Effector memory CD8-positive, alpha-beta T cell (primary cell): ENCODE results near the gene SEMA3D.

Source experiments
- ATAC-seq: fragments of 150-1000 bp; cut with Tn5 transposase; replicated peaks from 2 replicates; pipeline ENCODE4 v1.10.0; 2021; ENCODE audit warnings: mild to moderate bottlenecking, moderate library complexity
- DNase-seq, 3 experiments: peaks; one replicate each; pipeline ENCODE4 v3.0.0; 2021
- H3K27ac Mint-ChIP-seq, 2 donors: one replicate each; pipeline ENCODE4 v1.8.0; 2022; ENCODE audit warnings: mild to moderate bottlenecking in 2 of 2, mixed read lengths in 2 of 2, moderate library complexity in 2 of 2
- H3K27me3 Mint-ChIP-seq, 2 donors: one replicate each; pipeline ENCODE4 v1.8.0; 2022; ENCODE audit warnings: mixed read lengths in 2 of 2
- H3K36me3 Mint-ChIP-seq: one replicate; pipeline ENCODE4 v1.8.0; 2022; ENCODE audit warnings: mild to moderate bottlenecking, moderate library complexity, mixed read lengths; ENCODE audit not compliant: insufficient read depth
- H3K4me1 Mint-ChIP-seq, 2 donors: one replicate each; pipeline ENCODE4 v1.8.0; 2022; ENCODE audit warnings: low read depth in 2 of 2, mixed read lengths in 2 of 2
- H3K4me3 Mint-ChIP-seq, 2 donors: one replicate each; pipeline ENCODE4 v1.8.0; 2022; ENCODE audit warnings: mild to moderate bottlenecking in 2 of 2, mixed read lengths in 2 of 2, moderate library complexity in 2 of 2
- H3K9me3 Mint-ChIP-seq, 2 donors: one replicate each; pipeline ENCODE4 v1.8.0; 2022; ENCODE audit warnings: mixed read lengths in 2 of 2

Gene SEMA3D

DNA sequence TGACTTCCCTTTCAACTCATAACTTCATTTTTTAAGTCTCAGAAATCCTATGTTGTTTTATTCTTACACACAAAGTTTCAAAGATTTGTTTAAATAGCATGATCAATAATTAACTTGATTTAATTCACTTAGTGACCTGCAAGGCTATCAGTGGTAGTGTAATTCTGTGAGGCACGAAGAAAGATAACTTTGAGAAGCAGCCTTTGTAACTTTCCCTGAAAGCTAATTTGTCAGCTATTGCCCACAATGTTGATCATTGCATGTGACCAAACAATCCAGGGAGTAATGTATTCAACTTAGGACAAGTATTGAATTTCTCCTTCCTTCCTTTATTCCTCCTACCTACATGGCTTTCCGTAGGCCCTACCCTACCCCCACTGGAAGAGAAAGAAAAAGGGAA, 111.0 kb downstream of the SEMA3D start:
- no peak overlapping the region for H3K27ac Mint-ChIP-seq
- H3K27me3 Mint-ChIP-seq = no peaks in the 10 kb centered on the region
- H3K9me3 Mint-ChIP-seq = no peaks in the 10 kb centered on the region
- DNase-seq (no peak), ATAC-seq (no peak)
- no peaks in the 10 kb centered on the region for H3K36me3 Mint-ChIP-seq
- H3K4me3 Mint-ChIP-seq = no peak overlapping the region
- H3K4me1 Mint-ChIP-seq = no peaks in the 10 kb centered on the region

DNA sequence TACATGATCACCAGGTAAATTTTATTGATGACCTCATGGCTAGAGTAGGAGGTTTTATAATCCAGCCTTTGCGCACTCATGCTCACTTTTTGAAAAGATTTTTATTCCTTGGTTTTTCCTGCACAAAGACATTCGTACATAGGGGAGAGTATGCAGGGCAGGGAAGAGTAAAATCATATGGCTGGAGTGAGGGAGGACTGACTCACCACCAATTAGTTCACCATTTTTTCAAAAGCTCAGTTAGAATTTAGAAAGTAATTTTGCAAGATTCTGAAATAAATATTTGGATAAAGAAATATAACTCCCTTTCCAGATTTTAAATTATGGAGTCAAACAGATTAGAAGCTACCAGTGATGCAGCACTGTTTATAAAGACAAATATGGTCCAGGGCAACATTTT, 111.9 kb downstream of the SEMA3D start:
- H3K9me3 Mint-ChIP-seq = peaks cover 0 to 5% of the 10 kb centered on the region in 2 donors
- DNase-seq (no peak), ATAC-seq (no peak)
- H3K4me1 Mint-ChIP-seq = no peaks in the 10 kb centered on the region
- no peaks in the 10 kb centered on the region for H3K36me3 Mint-ChIP-seq
- no peak overlapping the region for H3K27ac Mint-ChIP-seq
- no peak overlapping the region for H3K4me3 Mint-ChIP-seq
- H3K27me3 Mint-ChIP-seq = no peaks in the 10 kb centered on the region

DNA sequence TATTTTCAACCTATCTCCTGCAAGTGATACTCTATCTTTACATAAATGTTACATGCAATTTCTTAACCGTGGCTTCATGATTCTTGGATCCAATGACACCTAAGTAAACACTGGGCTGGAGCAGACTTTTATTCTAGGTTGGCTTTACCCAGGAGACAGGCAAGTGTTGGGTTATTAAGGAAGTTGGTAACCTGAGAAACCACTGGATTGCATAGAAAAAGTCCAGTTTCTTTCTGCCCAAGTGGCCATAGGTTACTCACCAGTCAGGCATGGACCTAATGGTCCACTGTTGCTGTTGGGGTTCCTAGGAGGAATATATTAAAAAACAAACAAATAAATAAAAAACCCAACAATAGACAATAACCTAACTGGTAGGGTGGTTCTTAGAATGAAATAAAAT, 112.8 kb downstream of the SEMA3D start:
- H3K4me1 Mint-ChIP-seq = no peaks in the 10 kb centered on the region
- no peak overlapping the region for H3K4me3 Mint-ChIP-seq
- no peaks in the 10 kb centered on the region for H3K27me3 Mint-ChIP-seq
- DNase-seq (no peak), ATAC-seq (no peak)
- H3K27ac Mint-ChIP-seq = no peak overlapping the region
- no peaks in the 10 kb centered on the region for H3K36me3 Mint-ChIP-seq
- H3K9me3 Mint-ChIP-seq = peaks cover 0 to 7% of the 10 kb centered on the region in 2 donors

DNA sequence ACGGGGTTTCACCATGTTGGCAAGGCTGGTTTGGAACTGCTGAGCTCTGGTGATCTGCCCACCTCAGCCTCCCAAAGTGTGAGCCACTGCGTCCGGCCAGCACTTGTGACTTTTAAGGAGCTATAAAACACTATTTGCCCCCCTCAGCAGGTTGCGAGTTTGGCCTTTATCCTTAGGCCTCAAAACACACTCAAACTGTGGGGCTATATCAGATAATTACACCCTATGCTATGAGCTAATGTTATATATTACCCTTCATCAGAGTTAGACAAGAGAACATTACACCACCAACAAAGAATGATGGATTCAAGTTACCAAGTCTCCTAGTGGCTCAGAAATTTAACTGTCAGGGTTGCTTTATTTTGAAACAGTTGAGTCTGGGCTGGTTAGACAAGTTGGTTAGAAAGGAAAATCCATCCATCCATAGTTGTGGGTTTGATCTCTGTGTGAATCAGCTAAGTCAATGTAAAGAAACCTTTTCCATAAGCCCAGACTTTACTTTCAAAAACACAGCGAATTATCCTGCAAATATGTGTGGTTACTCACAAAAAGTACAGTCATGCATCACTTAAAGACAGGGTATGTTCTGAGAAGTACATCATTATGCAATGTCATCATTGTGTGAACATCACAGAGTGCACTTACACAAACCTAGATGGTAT, 115.8 kb downstream of the SEMA3D start:
- DNase-seq (no peak), ATAC-seq (no peak)
- Mint-ChIP-seq H3K4me3 (no peak overlapping the region), H3K27ac (no peak overlapping the region), H3K27me3 (no peaks in the 10 kb centered on the region), H3K4me1 (no peaks in the 10 kb centered on the region), H3K36me3 (no peaks in the 10 kb centered on the region), H3K9me3 (peaks cover 0 to 9% of the 10 kb centered on the region in 2 donors)

DNA sequence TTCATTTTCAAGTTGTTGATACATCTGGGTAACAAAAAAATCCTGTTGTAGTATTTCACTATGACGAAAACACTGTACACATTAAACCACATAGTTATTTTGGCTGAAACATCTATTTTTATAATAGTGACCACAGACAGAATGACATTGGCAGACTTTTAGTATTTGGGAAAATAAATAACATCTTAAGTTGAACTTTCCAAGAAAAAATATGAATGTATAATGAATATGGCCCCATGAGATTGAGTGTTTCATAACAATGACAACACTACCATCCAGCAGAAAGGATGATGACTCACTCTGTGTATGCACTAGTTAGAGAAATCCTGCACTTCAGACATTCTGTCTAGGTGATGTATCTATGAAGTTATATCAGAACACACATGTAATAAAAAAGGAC, 118.1 kb downstream of the SEMA3D start:
- DNase-seq = no peak
- Mint-ChIP-seq H3K9me3 (peaks cover 0 to 9% of the 10 kb centered on the region in 2 donors), H3K36me3 (no peaks in the 10 kb centered on the region), H3K27me3 (no peaks in the 10 kb centered on the region), H3K4me3 (no peak overlapping the region), H3K4me1 (no peaks in the 10 kb centered on the region), H3K27ac (no peak overlapping the region)
- no peak for ATAC-seq

DNA sequence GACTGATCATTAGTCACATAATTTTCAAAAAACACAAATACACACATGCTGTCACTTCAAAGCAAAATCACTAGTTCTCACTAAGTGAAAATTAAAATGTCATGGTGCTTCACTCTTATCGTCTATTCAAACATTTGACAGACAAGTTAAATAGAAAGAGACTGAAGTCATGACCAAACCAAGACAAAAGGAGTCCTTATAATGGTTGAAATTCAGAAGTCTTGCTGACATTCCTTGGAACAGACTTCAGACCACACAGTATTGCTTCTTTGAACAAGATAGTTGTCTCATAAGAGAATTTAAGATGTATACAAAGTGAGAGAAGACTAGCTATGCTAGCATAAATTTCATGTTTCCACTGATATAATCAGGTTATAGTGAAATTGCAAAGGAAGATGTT, 119.5 kb downstream of the SEMA3D start:
- DNase-seq (no peak), ATAC-seq (no peak)
- Mint-ChIP-seq H3K36me3 (no peaks in the 10 kb centered on the region), H3K9me3 (peaks cover 0 to 9% of the 10 kb centered on the region in 2 donors), H3K4me3 (no peak overlapping the region), H3K4me1 (no peaks in the 10 kb centered on the region), H3K27me3 (no peaks in the 10 kb centered on the region), H3K27ac (no peak overlapping the region)

DNA sequence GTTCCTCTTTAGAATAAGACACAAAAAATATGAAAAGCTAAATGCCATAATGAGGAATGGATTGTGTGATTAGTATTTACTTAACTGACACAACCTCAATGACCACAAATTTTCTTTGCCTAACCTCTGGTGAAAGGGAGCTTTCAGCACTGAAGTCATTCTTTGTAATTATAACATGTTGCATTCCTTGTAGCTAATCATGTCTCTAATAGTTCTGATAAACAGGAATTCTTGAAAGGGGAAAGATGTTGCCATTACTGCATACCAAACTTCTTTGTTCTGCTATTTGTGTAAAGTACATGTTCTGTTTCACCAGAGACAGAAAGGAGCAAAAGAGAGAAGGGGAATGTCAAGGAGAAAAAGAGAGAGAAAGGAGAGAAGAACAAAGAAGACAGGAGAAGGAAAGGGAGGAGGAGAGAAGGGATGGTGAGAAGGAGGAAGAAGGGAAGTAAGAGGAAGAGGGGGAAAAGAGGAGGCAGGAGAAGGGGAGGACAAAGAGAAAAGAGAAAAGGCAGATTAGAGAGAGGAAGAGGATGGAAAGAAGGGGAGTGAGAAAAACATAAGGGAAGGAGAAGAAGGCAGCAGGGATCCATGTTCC, 120.9 kb downstream of the SEMA3D start:
- Mint-ChIP-seq H3K4me3 (no peak overlapping the region), H3K9me3 (peaks cover 11 to 12% of the 10 kb centered on the region in 2 donors), H3K27me3 (no peaks in the 10 kb centered on the region), H3K4me1 (no peaks in the 10 kb centered on the region), H3K36me3 (no peaks in the 10 kb centered on the region), H3K27ac (no peak overlapping the region)
- DNase-seq (no peak), ATAC-seq (no peak)

DNA sequence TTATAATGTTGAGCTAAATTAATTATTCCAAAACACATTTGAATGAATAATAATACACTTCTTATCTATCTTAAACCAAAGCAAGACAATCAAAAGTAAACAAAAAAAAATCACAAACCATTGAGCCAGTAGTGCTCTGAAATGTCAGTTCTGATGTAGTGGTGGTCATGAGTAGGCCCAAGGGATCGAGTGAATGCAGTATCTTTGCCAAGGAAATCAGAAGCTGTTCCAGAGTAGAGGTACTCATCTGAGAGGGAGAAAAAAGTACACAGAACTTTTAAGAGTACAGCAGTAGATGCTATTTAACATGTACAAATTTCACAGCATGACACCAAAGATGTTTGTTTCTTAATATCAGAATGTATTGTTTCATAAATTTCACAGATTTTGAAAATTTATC, 121.5 kb downstream of the SEMA3D start:
- H3K4me1 Mint-ChIP-seq = no peaks in the 10 kb centered on the region
- no peak overlapping the region for H3K4me3 Mint-ChIP-seq

DNA sequence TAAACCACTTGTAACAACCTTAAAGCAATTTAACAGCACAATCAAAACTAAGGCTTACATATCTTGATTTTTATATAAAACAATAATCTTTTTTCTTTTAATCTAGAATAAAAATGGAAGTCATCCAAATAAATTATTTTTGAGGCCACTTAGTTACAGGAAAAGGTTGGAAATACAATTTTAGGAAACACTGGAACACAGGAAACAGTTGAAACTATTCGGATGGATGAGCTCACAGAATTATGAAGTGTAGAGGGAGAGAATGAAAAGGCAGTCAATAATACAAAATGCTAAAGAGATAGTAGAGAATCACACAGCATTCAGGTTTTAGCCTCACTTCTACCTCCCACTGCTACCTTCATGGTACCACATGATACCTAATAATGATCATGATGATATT, 124.2 kb downstream of the SEMA3D start:
- Mint-ChIP-seq H3K4me3 (no peak overlapping the region), H3K27ac (no peak overlapping the region), H3K9me3 (peaks cover 5 to 27% of the 10 kb centered on the region in 2 donors), H3K27me3 (no peaks in the 10 kb centered on the region), H3K36me3 (no peaks in the 10 kb centered on the region), H3K4me1 (no peaks in the 10 kb centered on the region)
- ATAC-seq = no peak
- DNase-seq = no peak

More for the DNA sequence above, 121.5 kb downstream of the SEMA3D start:
- DNase-seq = no peak
- Mint-ChIP-seq H3K27me3 (no peaks in the 10 kb centered on the region), H3K9me3 (peaks cover 10 to 17% of the 10 kb centered on the region in 2 donors), H3K27ac (no peak overlapping the region), H3K36me3 (no peaks in the 10 kb centered on the region)
- ATAC-seq = no peak

DNA sequence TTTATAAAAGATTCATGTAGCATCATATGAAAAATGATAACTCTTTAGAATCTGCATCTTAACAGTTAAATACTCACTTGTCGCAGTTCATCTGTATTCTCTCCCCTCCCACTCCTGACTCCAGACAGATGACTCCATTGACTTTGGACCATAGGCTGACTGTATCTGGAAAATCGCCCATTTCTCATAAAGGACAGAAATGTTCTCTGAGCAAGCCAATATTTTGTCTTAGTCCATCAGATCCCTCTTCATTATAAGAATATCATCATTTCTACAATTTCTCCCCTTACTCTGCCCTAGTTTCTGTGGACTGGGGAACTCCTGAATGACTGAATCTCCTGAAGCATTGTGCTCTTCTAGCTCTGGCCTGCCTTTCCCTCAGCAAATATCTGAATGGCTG, 125.4 kb downstream of the SEMA3D start:
- peaks cover 3 to 27% of the 10 kb centered on the region in 2 donors for H3K9me3 Mint-ChIP-seq
- ATAC-seq (no peak), DNase-seq (no peak)
- no peaks in the 10 kb centered on the region for H3K27me3 Mint-ChIP-seq
- no peak overlapping the region for H3K27ac Mint-ChIP-seq
- H3K4me3 Mint-ChIP-seq = no peak overlapping the region
- no peaks in the 10 kb centered on the region for H3K36me3 Mint-ChIP-seq
- no peaks in the 10 kb centered on the region for H3K4me1 Mint-ChIP-seq

DNA sequence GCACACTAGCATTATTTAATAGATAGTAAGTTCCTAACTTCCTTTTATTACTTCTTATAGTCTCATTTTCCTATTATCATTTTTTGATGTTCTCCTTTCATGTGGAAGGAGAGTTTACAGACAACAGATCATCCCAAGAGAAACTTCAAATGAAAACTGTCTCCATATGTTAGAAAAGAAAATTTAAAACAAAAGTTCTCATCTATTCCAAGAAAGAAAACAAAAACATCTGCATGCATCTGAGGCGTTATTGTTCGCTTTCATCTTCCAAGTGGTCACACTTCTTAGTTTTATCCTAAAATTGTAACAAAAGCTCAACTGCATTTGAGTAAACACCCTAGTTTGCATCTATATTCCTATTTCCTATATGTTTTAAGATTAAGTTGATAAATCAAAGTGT, 126.2 kb downstream of the SEMA3D start:
- ATAC-seq = no peak
- H3K36me3 Mint-ChIP-seq = no peaks in the 10 kb centered on the region
- no peak overlapping the region for H3K4me3 Mint-ChIP-seq
- DNase-seq = no peak
- no peaks in the 10 kb centered on the region for H3K27me3 Mint-ChIP-seq
- H3K4me1 Mint-ChIP-seq = no peaks in the 10 kb centered on the region
- no peak overlapping the region for H3K27ac Mint-ChIP-seq
- H3K9me3 Mint-ChIP-seq = peaks cover 3 to 27% of the 10 kb centered on the region in 2 donors

DNA sequence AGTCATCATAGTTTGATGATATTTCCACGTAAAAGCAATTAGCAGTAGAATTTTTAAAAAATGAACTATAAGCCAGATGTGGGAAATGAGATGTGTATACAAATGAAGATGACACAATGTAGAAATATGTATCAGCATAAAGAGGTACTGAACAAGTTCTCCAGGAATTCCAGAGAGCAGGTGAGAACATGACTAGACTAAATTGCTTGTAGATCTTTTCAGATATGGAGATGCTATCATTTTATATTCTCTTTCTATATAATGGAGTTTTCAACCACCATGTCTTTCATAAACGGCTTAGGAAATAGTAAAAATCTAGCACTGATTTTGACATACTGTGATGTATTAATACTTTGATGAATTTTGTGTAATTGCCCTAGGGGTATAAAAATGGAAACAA, 130.9 kb downstream of the SEMA3D start:
- no peak for ATAC-seq
- Mint-ChIP-seq H3K27me3 (no peaks in the 10 kb centered on the region), H3K9me3 (peaks cover 6 to 22% of the 10 kb centered on the region in 2 donors), H3K4me3 (no peak overlapping the region), H3K4me1 (no peaks in the 10 kb centered on the region), H3K27ac (no peak overlapping the region), H3K36me3 (no peaks in the 10 kb centered on the region)
- no peak for DNase-seq

DNA sequence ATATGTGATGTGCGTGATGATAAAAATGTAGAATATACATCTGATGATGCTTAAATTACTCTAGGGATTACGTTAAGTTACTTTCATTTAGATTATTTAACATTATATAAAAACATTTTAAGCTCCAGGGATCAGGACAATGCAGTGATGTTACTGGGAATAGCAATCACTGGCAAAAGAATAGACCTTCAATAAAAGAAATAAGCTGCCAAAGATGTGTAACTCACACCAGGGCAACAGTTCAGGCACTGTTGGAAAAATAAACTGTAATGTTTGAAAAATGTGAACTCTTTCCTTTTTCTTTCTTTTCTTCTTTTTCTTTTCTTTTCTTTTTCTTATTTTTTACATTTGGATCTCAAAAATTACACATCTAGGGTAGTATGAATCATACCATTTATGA, 131.7 kb downstream of the SEMA3D start:
- DNase-seq = no peak
- Mint-ChIP-seq H3K27ac (no peak overlapping the region), H3K9me3 (peaks cover 6 to 16% of the 10 kb centered on the region in 2 donors), H3K27me3 (no peaks in the 10 kb centered on the region), H3K4me1 (no peaks in the 10 kb centered on the region), H3K36me3 (no peaks in the 10 kb centered on the region), H3K4me3 (no peak overlapping the region)
- ATAC-seq = no peak

DNA sequence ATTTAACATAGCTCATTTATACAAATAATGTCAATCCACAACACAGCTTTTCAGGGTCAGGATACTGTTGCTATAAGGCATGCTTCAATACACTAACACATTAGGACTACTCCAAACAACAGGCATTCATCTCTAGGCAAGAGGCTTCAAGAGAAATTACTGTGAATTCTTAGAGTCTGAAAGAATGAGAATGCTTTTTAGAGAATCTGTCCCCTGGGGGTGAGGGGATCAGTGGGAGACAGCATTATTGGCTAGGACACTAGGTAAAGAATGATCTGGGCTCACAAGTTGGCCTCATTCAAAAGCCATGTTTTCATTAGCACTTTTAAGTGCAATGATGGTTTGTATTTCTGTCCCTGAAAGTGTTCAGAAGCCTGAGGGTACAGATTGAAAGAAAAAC, 132.6 kb downstream of the SEMA3D start:
- peaks cover 6 to 8% of the 10 kb centered on the region in 2 donors for H3K9me3 Mint-ChIP-seq
- no peak overlapping the region for H3K4me3 Mint-ChIP-seq
- ATAC-seq = no peak
- no peaks in the 10 kb centered on the region for H3K36me3 Mint-ChIP-seq
- no peak overlapping the region for H3K27ac Mint-ChIP-seq
- no peaks in the 10 kb centered on the region for H3K27me3 Mint-ChIP-seq
- H3K4me1 Mint-ChIP-seq = no peaks in the 10 kb centered on the region
- DNase-seq = no peak
